AG04449 (cell line): ENCODE results near the gene FBXO10.

Source experiments
- CTCF ChIA-PET: fragments of 350-600 bp; formaldehyde crosslinking; extraction: SDS; loops from one replicate; lab custom pipeline; 2021; ENCODE audit warnings: antibody characterized with exemption; lab: Yijun Ruan, JAX
- POLR2A ChIA-PET: fragments of 400-600, 350-600 bp; formaldehyde crosslinking; extraction: SDS; loops from one replicate; lab custom pipeline; 2020; ENCODE audit warnings: antibody characterized with exemption, inconsistent platforms; lab: Yijun Ruan, JAX
- DNase-seq: peaks from one replicate; pipeline ENCODE4 v3.0.0-alpha.2; 2010; ENCODE audit warnings: low read depth, low spot score
- H3K4me3 ChIP-seq: 2 replicates; pipeline ENCODE4 v1.5.1; 2011; ENCODE audit warnings: low read depth, mild to moderate bottlenecking, control low read depth, low read length
- CTCF ChIP-seq: IDR thresholded peaks from one replicate; pipeline ENCODE4 v1.5.1; 2011; ENCODE audit warnings: mild to moderate bottlenecking, moderate library complexity, low read length, control low read depth, inconsistent platforms; ENCODE audit not compliant: insufficient read depth; ENCODE audit errors: missing control alignments

The FBXO10 gene

GRCh38 chr9:37617161-37617560 lies 41.0 kb upstream of the FBXO10 start:
- DNase-seq: no peak
- no peak for TF ChIP-seq CTCF
- ChIA-PET POLR2A (no interaction called here), CTCF (no interaction called here)
- no peak overlapping the region for H3K4me3 ChIP-seq

GRCh38 chr9:37611961-37612360 lies 35.8 kb upstream of the FBXO10 start:
- POLR2A ChIA-PET: no interaction called here
- no peak for TF ChIP-seq CTCF
- CTCF ChIA-PET: interaction anchor here (0.9 to 1.3 kb wide), 2 partner anchors 10 to 16 kb away, joined by 4 to 5 read pairs; no protein-coding TSS in a partner anchor
- no peak overlapping the region for H3K4me3 ChIP-seq
- no peak for DNase-seq

GRCh38 chr9:37611014-37611413 lies 34.8 kb upstream of the FBXO10 start:
- ChIA-PET POLR2A (no interaction called here), CTCF (interaction anchor here (0.9 to 1.3 kb wide), 2 partner anchors 9 to 15 kb away, joined by 4 to 5 read pairs; no protein-coding TSS in a partner anchor)
- no peak overlapping the region for H3K4me3 ChIP-seq
- TF ChIP-seq CTCF: no peak
- DNase-seq: no peak

- POLR2A ChIA-PET: interaction anchor here (0.6 kb wide), 1 partner anchor 18 kb away, joined by 3 read pairs; no protein-coding TSS in a partner anchor
- CTCF ChIA-PET: interaction anchor here (1.0 kb wide), 1 partner anchor 16 kb away, joined by 3 read pairs; no protein-coding TSS in a partner anchor
- no peak for TF ChIP-seq CTCF
- DNase-seq: no peak
- H3K4me3 ChIP-seq: no peak overlapping the region
Measured at GRCh38 chr9:37609735-37610397, 33.7 kb upstream of the FBXO10 start.

GRCh38 chr9:37608250-37608649 lies 32.1 kb upstream of the FBXO10 start:
- POLR2A ChIA-PET: no interaction called here
- no peak overlapping the region for H3K4me3 ChIP-seq
- DNase-seq: no peak
- TF ChIP-seq CTCF: no peak
- CTCF ChIA-PET: interaction anchor here (1.1 to 1.2 kb wide), 2 partner anchors 12 to 15 kb away, joined by 3 to 4 read pairs; no protein-coding TSS in a partner anchor

- POLR2A ChIA-PET: no interaction called here
- no peak for TF ChIP-seq CTCF
- CTCF ChIA-PET: interaction anchor here (1.3 kb wide), 1 partner anchor 10 kb away, joined by 3 read pairs; no protein-coding TSS in a partner anchor
- no peak for DNase-seq
- H3K4me3 ChIP-seq: no peak overlapping the region
Measured at GRCh38 chr9:37604296-37604695, 28.1 kb upstream of the FBXO10 start.
